H1 (cell line): ENCODE measurements around the gene VMO1. TPM values are rescaled to one million over a fixed set of nuclear protein-coding genes. Genes with fewer than 3 reads are reported as not detected.

Experiments used
- CTBP2 ChIP-seq: IDR thresholded peaks from 2 replicates; pipeline ENCODE4 v1.7.0; 2011; ENCODE audit warnings: borderline replicate concordance, mild to moderate bottlenecking, moderate library complexity, mixed read lengths, low read length; ENCODE audit not compliant: insufficient read depth, insufficient read length
- MAX ChIP-seq: IDR thresholded peaks from 2 replicates; pipeline ENCODE4 v1.6.1; 2012; ENCODE audit warnings: inconsistent platforms
- SIN3A ChIP-seq, 2 experiments: IDR thresholded peaks in 1 of 2; conservative IDR thresholded peaks in 1 of 2; 2 replicates each; pipeline ENCODE4 v1.6.1; 2011 to 2012; ENCODE audit warnings: low read length in 2 of 2, improper control_type of control experiment in 1 of 2, low read depth in 1 of 2, mild to moderate bottlenecking in 1 of 2
- polyA plus RNA-seq, 7 experiments: library from polyadenylated mRNA; depleted of rRNA in 3 of 7; stranded (reverse) in 5 of 7; unstranded in 2 of 7; fragments of >200 nt in 5 of 7; fragments of 200-250 nt in 2 of 7; gene quantifications; 1 replicate in 5 of 7; 2 replicates in 1 of 7; 4 replicates in 1 of 7; pipeline versions ENCODE4 v1.2.1 to v1.2.3, GENCODE V29; 2011 to 2013; ENCODE audit warnings: missing spikeins in 2 of 7, mixed read lengths in 2 of 7
- total RNA-seq: library from RNA; stranded (reverse); fragmentation: NEBNext Ultra II Directional; extraction: Animal tissue kit (Norgen Biotek cat#: 25700); gene quantifications from 2 replicates; pipeline ENCODE4 v1.2.1, GENCODE V29; 2021

Gene VMO1
- total and polyA plus RNA-seq, 2 of the 8 experiments (the other 6 are each of a cell fraction or from before 2014, with no cell fraction given) = 0.30 TPM; not detected in 1

- no peak for TF ChIP-seq MAX
- no peak for TF ChIP-seq CTBP2
- TF ChIP-seq SIN3A (conservative IDR thresholded peaks at IDR 0.05 in 1 of 2, IDR thresholded peaks at IDR 0.05 in 1 of 2; ENCODE audit: low read depth in 1 of 2, low read length in 2 of 2) = no peak
These were observed 2.1 kb upstream of the VMO1 start (continued) for GRCh38 chr17:4788159-4788806.
